Loucy (cell line): ENCODE data around the gene SPHK2.
"Not testable (repeated sequence)": the region's sequence is repeated elsewhere in the genome, so short reads cannot be mapped to it uniquely, and the experiment has no call there.

Experiments
- H2AFZ ChIP-seq: fragments of 200-600 bp; sonication (generic); 2 replicates; pipeline ENCODE4 v1.6.0; 2016; ENCODE audit warnings: antibody characterized with exemption, mild to moderate bottlenecking, low read length, moderate library complexity
- H3F3A ChIP-seq: fragments of 200-600 bp; 2 replicates; pipeline ENCODE4 v1.6.0; 2016; ENCODE audit warnings: antibody characterized with exemption, low read depth, mild to moderate bottlenecking
- H3K27me3 ChIP-seq: fragments of 200-600 bp; sonication (generic); 2 replicates; pipeline ENCODE4 v1.6.1; 2014; ENCODE audit warnings: low read length, mild to moderate bottlenecking; ENCODE audit not compliant: insufficient read depth, poor library complexity, severe bottlenecking
- H3K36me3 ChIP-seq: fragments of 200-600 bp; sonication (generic); 2 replicates; pipeline ENCODE4 v1.6.1; 2016; ENCODE audit warnings: low read length; ENCODE audit not compliant: insufficient read depth
- H3K4me1 ChIP-seq: fragments of 200-600 bp; sonication (generic); 2 replicates; pipeline ENCODE4 v1.5.1; 2014; ENCODE audit warnings: low read length, mild to moderate bottlenecking; ENCODE audit not compliant: insufficient read depth, poor library complexity, severe bottlenecking
- H3K4me2 ChIP-seq: fragments of 200-600 bp; sonication (generic); 2 replicates; pipeline ENCODE4 v1.6.0; 2014; ENCODE audit warnings: antibody characterized with exemption, low read length, low read depth, mild to moderate bottlenecking; ENCODE audit not compliant: poor library complexity, severe bottlenecking
- H3K4me3 ChIP-seq: fragments of 200-600 bp; sonication (generic); 2 replicates; pipeline ENCODE4 v1.5.1; 2014; ENCODE audit warnings: low read length, mild to moderate bottlenecking, mixed read lengths; ENCODE audit not compliant: poor library complexity, severe bottlenecking
- H3K79me2 ChIP-seq: fragments of 200-600 bp; sonication (generic); 2 replicates; pipeline ENCODE4 v1.6.1; 2014; ENCODE audit warnings: low read length; ENCODE audit not compliant: insufficient read depth
- H3K9ac ChIP-seq: fragments of 200-600 bp; sonication (generic); 2 replicates; pipeline ENCODE4 v1.6.0; 2014; ENCODE audit warnings: mild to moderate bottlenecking, low read depth, low read length, moderate library complexity; ENCODE audit not compliant: poor library complexity, severe bottlenecking
- H3K9me2 ChIP-seq: fragments of 200-600 bp; sonication (generic); replicated peaks from 2 replicates; pipeline ENCODE4 v1.6.1; 2016; ENCODE audit warnings: low read depth, low read length, mixed read lengths
- H3K9me3 ChIP-seq: fragments of 200-600 bp; sonication (generic); 2 replicates; pipeline ENCODE4 v1.6.1; 2014; ENCODE audit warnings: mild to moderate bottlenecking, antibody characterized with exemption, low read length, low read depth; ENCODE audit not compliant: insufficient read depth
- H4K20me1 ChIP-seq: fragments of 200-600 bp; sonication (generic); 2 replicates; pipeline ENCODE4 v1.6.0; 2014; ENCODE audit warnings: antibody characterized with exemption, low read length, mild to moderate bottlenecking; ENCODE audit not compliant: insufficient read depth, poor library complexity, severe bottlenecking
- EZH2phosphoT487 ChIP-seq: fragments of 200-600 bp; IDR thresholded peaks from 2 replicates; pipeline ENCODE4 v1.6.1; 2018; ENCODE audit warnings: antibody characterized with exemption, mild to moderate bottlenecking, moderate library complexity, borderline replicate concordance
- TF ChIP-seq, protein P1 (sequence below): fragments of 200-600 bp; sonication (generic); conservative IDR thresholded peaks from 2 replicates; pipeline ENCODE4 v1.5.1; 2014; ENCODE audit warnings: mild to moderate bottlenecking, antibody characterized with exemption, low read length

SPHK2 gene

DNA sequence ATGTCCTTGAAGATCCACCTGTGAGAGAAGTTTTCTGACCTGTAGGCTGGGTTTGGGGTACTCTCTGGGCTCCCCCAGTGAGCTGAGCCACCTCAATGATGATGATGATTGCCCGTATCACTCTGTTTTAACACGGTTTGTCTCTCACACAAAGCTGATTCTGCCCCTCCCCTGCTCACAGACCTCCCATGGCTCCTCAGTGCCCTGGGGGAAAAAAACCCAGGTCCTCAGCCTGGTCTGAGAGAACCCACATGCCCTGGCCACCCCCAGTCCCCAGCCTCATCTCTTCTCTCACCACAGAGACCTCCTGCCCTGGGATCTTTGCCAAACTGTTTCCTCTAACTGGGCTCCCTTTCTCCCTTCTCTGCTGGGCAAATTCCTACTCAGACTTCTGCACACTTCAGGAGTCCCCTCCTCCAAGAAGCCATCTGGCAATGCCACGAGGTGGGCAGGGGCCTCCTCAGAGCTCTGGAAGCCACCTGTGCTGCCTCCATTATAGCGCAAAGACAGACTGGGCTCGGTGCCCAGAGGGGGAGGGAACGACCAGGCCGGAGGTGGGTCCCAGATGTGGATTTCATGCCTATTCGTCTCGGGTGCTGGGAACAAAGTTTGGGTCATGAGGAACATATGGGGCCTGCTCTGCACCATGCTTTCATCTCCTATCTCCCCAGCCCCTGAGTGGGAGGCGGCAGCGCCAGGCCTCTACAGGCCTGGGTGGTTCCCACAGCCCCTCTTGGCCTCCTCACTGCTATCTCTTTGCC lies 35.2 kb downstream of the SPHK2 start:
- Histone ChIP-seq H3K27me3 (no peaks in the 10 kb centered on the region), H3K9me3 (no peaks in the 10 kb centered on the region), H3F3A (no peaks in the 10 kb centered on the region), H2AFZ (no peak overlapping the region; the same call in 1 of the 2 replicates), H3K9ac (no peak overlapping the region), H3K9me2 (no peaks in the 10 kb centered on the region), H3K79me2 (no peaks in the 10 kb centered on the region), H3K4me3 (no peak overlapping the region), H3K36me3 (no peaks in the 10 kb centered on the region), H4K20me1 (no peaks in the 10 kb centered on the region), H3K4me1 (no peaks in the 10 kb centered on the region), H3K4me2 (no peak overlapping the region)
- no peak for TF ChIP-seq EZH2phosphoT487
- TF ChIP-seq, protein P1, sequence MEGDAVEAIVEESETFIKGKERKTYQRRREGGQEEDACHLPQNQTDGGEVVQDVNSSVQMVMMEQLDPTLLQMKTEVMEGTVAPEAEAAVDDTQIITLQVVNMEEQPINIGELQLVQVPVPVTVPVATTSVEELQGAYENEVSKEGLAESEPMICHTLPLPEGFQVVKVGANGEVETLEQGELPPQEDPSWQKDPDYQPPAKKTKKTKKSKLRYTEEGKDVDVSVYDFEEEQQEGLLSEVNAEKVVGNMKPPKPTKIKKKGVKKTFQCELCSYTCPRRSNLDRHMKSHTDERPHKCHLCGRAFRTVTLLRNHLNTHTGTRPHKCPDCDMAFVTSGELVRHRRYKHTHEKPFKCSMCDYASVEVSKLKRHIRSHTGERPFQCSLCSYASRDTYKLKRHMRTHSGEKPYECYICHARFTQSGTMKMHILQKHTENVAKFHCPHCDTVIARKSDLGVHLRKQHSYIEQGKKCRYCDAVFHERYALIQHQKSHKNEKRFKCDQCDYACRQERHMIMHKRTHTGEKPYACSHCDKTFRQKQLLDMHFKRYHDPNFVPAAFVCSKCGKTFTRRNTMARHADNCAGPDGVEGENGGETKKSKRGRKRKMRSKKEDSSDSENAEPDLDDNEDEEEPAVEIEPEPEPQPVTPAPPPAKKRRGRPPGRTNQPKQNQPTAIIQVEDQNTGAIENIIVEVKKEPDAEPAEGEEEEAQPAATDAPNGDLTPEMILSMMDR, result no peak

DNA sequence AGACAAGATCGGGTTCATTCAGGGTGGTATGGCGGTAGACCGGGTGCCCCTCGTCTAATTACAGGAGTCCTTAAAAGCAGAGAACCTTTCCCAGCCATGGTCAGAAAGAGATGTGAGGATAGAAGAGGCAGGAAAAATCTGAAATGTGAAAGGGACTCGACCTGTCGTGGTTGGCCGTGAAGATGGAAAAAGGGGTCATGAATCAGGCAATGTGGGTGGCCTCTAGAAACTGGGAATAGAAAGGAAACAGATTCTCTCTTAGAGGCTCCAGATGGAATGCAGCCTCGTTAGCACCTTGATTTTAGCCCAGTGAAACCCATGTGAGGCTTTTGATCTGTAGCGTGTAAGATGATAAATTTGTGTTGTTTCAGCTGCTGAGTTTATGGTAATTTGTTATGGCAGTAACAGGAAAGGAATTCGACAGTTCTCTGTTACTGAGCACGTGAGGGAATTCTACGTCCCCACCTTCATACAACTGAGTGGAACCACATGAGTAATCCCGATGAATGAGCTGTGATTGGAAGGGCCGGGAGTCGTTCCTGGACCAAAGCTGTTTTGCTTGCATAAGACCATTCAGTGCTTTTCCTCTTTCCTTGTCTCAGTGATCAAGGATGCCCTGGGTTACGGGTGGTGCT lies 37.7 kb downstream of the SPHK2 start:
- TF ChIP-seq, protein P1, result no peak
- no peak for TF ChIP-seq EZH2phosphoT487
- no peak overlapping the region for H2AFZ ChIP-seq
- H3K9me2 ChIP-seq, result no peaks in the 10 kb centered on the region
- no peak overlapping the region for H3K4me3 ChIP-seq
- H3K4me2 ChIP-seq, result no peak overlapping the region
- no peaks in the 10 kb centered on the region for H3K9me3 ChIP-seq
- H3K4me1 ChIP-seq, result peaks cover 8% of the 10 kb centered on the region
- no peaks in the 10 kb centered on the region for H3K79me2 ChIP-seq
- H4K20me1 ChIP-seq, result no peaks in the 10 kb centered on the region
- no peaks in the 10 kb centered on the region for H3F3A ChIP-seq
- H3K27me3 ChIP-seq, result no peaks in the 10 kb centered on the region
- no peaks in the 10 kb centered on the region for H3K36me3 ChIP-seq
- no peak overlapping the region for H3K9ac ChIP-seq

DNA sequence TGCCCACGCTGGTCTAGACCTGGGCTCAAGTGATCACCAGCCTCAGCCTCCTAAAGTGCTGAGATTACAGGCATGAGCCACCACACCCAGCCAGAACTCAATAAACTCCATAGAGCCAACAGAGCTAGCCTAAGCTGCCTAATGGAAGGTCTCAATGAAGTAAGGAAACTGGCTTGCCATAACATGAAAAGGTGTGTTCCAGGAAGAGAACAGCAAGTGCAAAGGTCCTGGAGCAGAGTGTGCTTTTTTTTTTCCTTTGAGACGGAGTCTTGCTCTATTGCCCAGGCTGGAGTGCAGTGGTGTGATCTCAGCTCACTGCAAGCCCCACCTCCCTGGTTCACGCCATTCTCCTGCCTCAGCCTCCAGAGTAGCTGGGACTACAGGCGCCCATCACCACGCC lies 38.5 kb downstream of the SPHK2 start:
- not testable (repeated sequence) for H3K4me2 ChIP-seq

More for the DNA sequence above, 38.5 kb downstream of the SPHK2 start:
- H4K20me1 ChIP-seq, H3F3A ChIP-seq, H3K27me3 ChIP-seq, H3K4me1 ChIP-seq, H3K9ac ChIP-seq, H3K79me2 ChIP-seq, H3K4me3 ChIP-seq, H3K9me3 ChIP-seq, H3K9me2 ChIP-seq, H3K36me3 ChIP-seq, H2AFZ ChIP-seq: not testable (repeated sequence)
